Fibroblast of villous mesenchyme (primary cell): Measurements from ENCODE around the gene CLTCL1. TPM values are rescaled to one million over a fixed set of nuclear protein-coding genes. Genes with fewer than 3 reads are reported as not detected.

Source experiments
- DNase-seq: peaks from one replicate; pipeline ENCODE4 v3.0.0-alpha.2; 2010; ENCODE audit warnings: low read depth
- H3K4me3 ChIP-seq: 2 replicates; pipeline ENCODE4 v1.5.1; 2011; ENCODE audit warnings: low read depth, mild to moderate bottlenecking, low read length
- CTCF ChIP-seq: IDR thresholded peaks from 2 replicates; pipeline ENCODE4 v1.5.1; 2012; ENCODE audit warnings: low read depth, mild to moderate bottlenecking, low read length; ENCODE audit not compliant: insufficient read depth
- total RNA-seq: library from RNA; depleted of rRNA; stranded (reverse); fragments of >200 nt; gene quantifications from 2 replicates; pipeline ENCODE4 v1.2.3, GENCODE V29; 2012

CLTCL1 gene
- total RNA-seq, 1 donor, result 9.5 TPM

GRCh38 chr22:19218541-19219233 is 72.8 kb downstream of the CLTCL1 start:
- TF ChIP-seq CTCF, result no peak
- DNase-seq, result no peak
- no peak overlapping the region for H3K4me3 ChIP-seq

GRCh38 chr22:19216579-19216978 is 74.9 kb downstream of the CLTCL1 start:
- TF ChIP-seq CTCF, result no peak
- no peak for DNase-seq
- no peak overlapping the region for H3K4me3 ChIP-seq

- no peak for TF ChIP-seq CTCF
- DNase-seq, result no peak
- no peak overlapping the region for H3K4me3 ChIP-seq
Measured at GRCh38 chr22:19215360-19215759, 76.2 kb downstream of the CLTCL1 start.

- DNase-seq, result no peak
- no peak overlapping the region for H3K4me3 ChIP-seq
- TF ChIP-seq CTCF, result no peak
Measured at GRCh38 chr22:19214078-19214473, 77.4 kb downstream of the CLTCL1 start.

GRCh38 chr22:19213442-19214077 is 78.0 kb downstream of the CLTCL1 start:
- TF ChIP-seq CTCF, result no peak
- no peak overlapping the region for H3K4me3 ChIP-seq
- DNase-seq, result no peak

- DNase-seq, result no peak
- H3K4me3 ChIP-seq, result no peak overlapping the region
- no peak for TF ChIP-seq CTCF
Measured at GRCh38 chr22:19213001-19213400, 78.5 kb downstream of the CLTCL1 start.

GRCh38 chr22:19212302-19212870 is 79.1 kb downstream of the CLTCL1 start:
- H3K4me3 ChIP-seq, result no peak overlapping the region
- DNase-seq, result no peak
- TF ChIP-seq CTCF, result no peak
